A549 (cell line): ENCODE results near the gene UBAP2.

Experiments used
- CEBPB ChIP-seq, 2 experiments: fragments of >200 bp in 1 of 2; sonication (Bioruptor Twin) in 1 of 2; formaldehyde crosslinking in 1 of 2; IDR thresholded peaks; 2 replicates each; pipeline ENCODE4 v1.6.1; 2012 to 2016
- CTCF ChIP-seq: fragments of >200 bp; sonication (Bioruptor Twin); formaldehyde crosslinking; IDR thresholded peaks from 3 replicates; pipeline ENCODE4 v1.5.1; 2016
- EP300 ChIP-seq, 2 experiments: fragments of >200 bp; sonication (Bioruptor Twin); formaldehyde crosslinking; IDR thresholded peaks; 2 replicates in 1 of 2; 3 replicates in 1 of 2; pipeline ENCODE4 v1.6.1; 2016 to 2017
- HOXA7 ChIP-seq: fragments of 250-450 bp; sonication (Bioruptor Pico); IDR thresholded peaks from 2 replicates; pipeline ENCODE4 v1.5.0; 2020; ENCODE audit warnings: mild to moderate bottlenecking, moderate library complexity
- MAX ChIP-seq: IDR thresholded peaks from 2 replicates; pipeline ENCODE4 v1.6.1; 2012
- MYC ChIP-seq: IDR thresholded peaks from 2 replicates; pipeline ENCODE4 v1.6.1; 2012; ENCODE audit warnings: mild to moderate bottlenecking, inconsistent platforms, low read length, improper control_type of control experiment, borderline replicate concordance
- POLR2AphosphoS2 ChIP-seq: conservative IDR thresholded peaks from 2 replicates; pipeline ENCODE4 v1.6.1; 2012; ENCODE audit warnings: low read length, improper control_type of control experiment, inconsistent platforms
- RCOR1 ChIP-seq: fragments of 150-350 bp; IDR thresholded peaks from 2 replicates; pipeline ENCODE4 v1.6.1; 2014; ENCODE audit warnings: antibody characterized with exemption, low read length, low read depth
- RFX5 ChIP-seq: fragments of 450-650 bp; IDR thresholded peaks from 2 replicates; pipeline ENCODE4 v1.7.1; 2014; ENCODE audit warnings: antibody characterized with exemption, mild to moderate bottlenecking, moderate library complexity
- SMC3 ChIP-seq: fragments of >200 bp; sonication (Bioruptor Twin); formaldehyde crosslinking; IDR thresholded peaks from 3 replicates; pipeline ENCODE4 v1.6.1; 2018; ENCODE audit warnings: inconsistent platforms
- USF2 ChIP-seq: fragments of 450-650 bp; IDR thresholded peaks from 2 replicates; pipeline ENCODE4 v1.6.1; 2014; ENCODE audit warnings: antibody characterized with exemption

GRCh38 chr9:34079181-34079580 lies 30.5 kb upstream of the UBAP2 start:
- TF ChIP-seq MAX (no peak), EP300 (IDR thresholded peaks at IDR 0.05) (no peak), HOXA7 (no peak), CTCF (no peak), RFX5 (no peak), SMC3 (no peak), POLR2AphosphoS2 (no peak), MYC (no peak), RCOR1 (no peak), CEBPB (IDR thresholded peaks at IDR 0.05) (no peak), USF2 (no peak)
